HG02970 (cell line): ENCODE results near the gene SPRING1.
"Not testable (repeated sequence)": the region's sequence is repeated elsewhere in the genome, so short reads cannot be mapped to it uniquely, and the experiment has no call there.

Experiments
- ATAC-seq: cut with Tn5 transposase; IDR thresholded peaks from one replicate; pipeline ENCODE4 v1.9.1; 2021; ENCODE audit warnings: mild to moderate bottlenecking, moderate library complexity, moderate number of reproducible peaks; ENCODE audit not compliant: unreplicated experiment, low FRiP score

Gene SPRING1

GRCh38 chr12:116744766-116745165 lies 6.9 kb upstream of the SPRING1 start:
- no peak for ATAC-seq

- ATAC-seq: not testable (repeated sequence)
Observed at GRCh38 chr12:116742787-116743186, 4.9 kb upstream of the SPRING1 start.

GRCh38 chr12:116739381-116739887 lies 1.6 kb upstream of the SPRING1 start:
- ATAC-seq: no peak

- no peak for ATAC-seq
Observed at GRCh38 chr12:116736962-116737773, 701 bp downstream of the SPRING1 start.

- ATAC-seq: no peak
Observed at GRCh38 chr12:116735951-116736599, 1.8 kb downstream of the SPRING1 start.

- ATAC-seq: no peak
Observed at GRCh38 chr12:116735084-116735483, 2.8 kb downstream of the SPRING1 start.

GRCh38 chr12:116734156-116734768 lies 3.6 kb downstream of the SPRING1 start:
- ATAC-seq: no peak

GRCh38 chr12:116731801-116732200 lies 6.1 kb downstream of the SPRING1 start:
- no peak for ATAC-seq

- ATAC-seq: no peak
Observed at GRCh38 chr12:116727891-116728290, 10.0 kb downstream of the SPRING1 start.

GRCh38 chr12:116727261-116727660 lies 10.6 kb downstream of the SPRING1 start:
- ATAC-seq: no peak

- no peak for ATAC-seq
Observed at GRCh38 chr12:116726694-116727093, 11.2 kb downstream of the SPRING1 start.

- ATAC-seq: no peak
Observed at GRCh38 chr12:116722245-116722644, 15.6 kb downstream of the SPRING1 start.

- ATAC-seq: no peak
Observed at GRCh38 chr12:116719731-116720528, 17.9 kb downstream of the SPRING1 start.

GRCh38 chr12:116718655-116719454 lies 19.0 kb downstream of the SPRING1 start:
- ATAC-seq: no peak

GRCh38 chr12:116717466-116718437 lies 20.1 kb downstream of the SPRING1 start:
- no peak for ATAC-seq

- no peak for ATAC-seq
Observed at GRCh38 chr12:116714175-116714574, 23.7 kb downstream of the SPRING1 start.

GRCh38 chr12:116713527-116713926 lies 24.3 kb downstream of the SPRING1 start:
- ATAC-seq: no peak

GRCh38 chr12:116712458-116713303 lies 25.2 kb downstream of the SPRING1 start:
- no peak for ATAC-seq
